Astrocyte of the spinal cord (primary cell): ENCODE results near the gene CTBP1.

ENCODE experiments used
- DNase-seq: peaks from one replicate; pipeline ENCODE4 v3.0.0; 2011; ENCODE audit warnings: low read depth, low spot score
- H3K4me3 ChIP-seq: 2 replicates; pipeline ENCODE4 v1.5.1; 2011; ENCODE audit warnings: low read depth, mild to moderate bottlenecking, low read length, moderate library complexity
- CTCF ChIP-seq: IDR thresholded peaks from 2 replicates; pipeline ENCODE4 v1.5.1; 2012; ENCODE audit warnings: low read depth, mild to moderate bottlenecking, low read length, inconsistent platforms
- in situ Hi-C: cut with HindIII; loops from 2 replicates; pipeline ENCODE4 v1.10.0; 2017; ENCODE audit warnings: low sequenced_read_pairs

The CTBP1 gene

DNA sequence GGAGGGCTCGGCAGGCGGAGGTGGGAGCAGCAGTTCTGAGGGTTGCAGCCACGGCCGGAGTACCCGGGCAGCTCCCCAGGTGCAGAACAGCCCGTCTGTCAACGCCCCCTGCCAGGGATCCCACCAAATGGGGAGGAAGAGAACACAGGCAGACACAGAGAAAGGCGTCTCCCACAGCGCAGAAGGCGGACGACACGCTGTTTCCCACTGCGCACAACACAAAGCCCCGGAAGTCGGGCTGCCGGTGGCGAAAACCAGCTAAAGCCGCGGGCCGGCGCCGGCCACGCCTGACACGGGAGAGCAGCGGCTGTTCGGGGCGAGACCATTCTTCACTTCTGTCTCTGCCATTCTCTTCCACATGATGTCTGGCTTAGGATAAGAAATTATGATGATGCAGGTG, 31.6 kb downstream of the CTBP1 start:
- no peak for TF ChIP-seq CTCF
- DNase-seq, result no peak
- H3K4me3 ChIP-seq, result no peak overlapping the region
- in situ Hi-C loops, result no loop called here

DNA sequence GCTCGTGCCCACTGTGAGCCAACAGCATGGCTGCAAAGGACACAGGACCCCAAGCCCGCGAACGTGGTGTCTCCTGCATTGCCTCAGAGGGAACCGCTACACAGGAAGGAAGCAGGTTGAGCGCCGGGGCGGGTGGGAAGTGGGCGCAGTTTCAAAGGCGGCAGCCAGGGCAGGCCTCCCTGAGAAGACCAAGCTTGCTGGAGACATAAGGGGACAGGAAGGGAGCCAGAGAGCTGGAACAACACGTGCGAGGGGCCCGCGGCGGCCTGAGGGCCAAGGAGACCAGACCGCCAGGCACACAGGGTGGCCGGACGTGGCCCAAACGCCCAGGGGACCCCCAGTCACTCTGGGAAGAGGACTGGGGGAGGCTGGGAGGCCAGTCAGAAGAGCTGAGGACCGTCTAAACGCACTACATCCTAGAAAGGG, 32.0 kb downstream of the CTBP1 start:
- in situ Hi-C loops, result no loop called here
- no peak overlapping the region for H3K4me3 ChIP-seq
- TF ChIP-seq CTCF, result no peak
- DNase-seq, result no peak

DNA sequence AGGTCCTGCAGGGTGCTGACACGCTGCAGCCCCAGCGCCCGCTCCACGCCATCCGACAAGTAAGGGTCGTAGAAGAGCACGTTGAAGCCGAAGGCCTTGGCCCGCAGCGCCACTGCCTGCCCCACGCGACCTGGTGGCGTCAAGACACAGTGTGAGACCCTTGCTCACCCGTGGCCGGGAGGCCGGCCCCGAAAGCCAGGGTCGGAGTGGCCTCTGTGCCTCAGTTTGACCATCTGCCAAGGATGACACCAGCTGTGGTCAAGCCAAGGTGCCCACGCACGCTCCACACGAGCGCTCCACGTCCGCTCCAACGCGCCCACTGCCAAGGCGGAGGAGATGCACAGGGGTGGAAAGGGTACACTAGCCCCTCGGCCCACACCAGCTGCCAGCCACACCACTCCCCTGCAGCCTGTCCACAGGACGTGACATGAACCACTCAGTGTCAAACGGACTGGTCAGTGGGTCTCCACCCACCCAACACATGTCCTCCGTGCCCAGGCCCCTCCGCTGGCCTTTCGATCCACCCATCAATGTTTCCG, 32.8 kb downstream of the CTBP1 start:
- in situ Hi-C loops, result no loop called here
- H3K4me3 ChIP-seq, result no peak overlapping the region

GRCh38 chr4:1215141-1216075, 33.5 kb downstream of the CTBP1 start:
- H3K4me3 ChIP-seq, result no peak overlapping the region
- in situ Hi-C loops, result no loop called here

More for the DNA sequence above, 32.8 kb downstream of the CTBP1 start:
- no peak for DNase-seq
- TF ChIP-seq CTCF, result no peak

DNA sequence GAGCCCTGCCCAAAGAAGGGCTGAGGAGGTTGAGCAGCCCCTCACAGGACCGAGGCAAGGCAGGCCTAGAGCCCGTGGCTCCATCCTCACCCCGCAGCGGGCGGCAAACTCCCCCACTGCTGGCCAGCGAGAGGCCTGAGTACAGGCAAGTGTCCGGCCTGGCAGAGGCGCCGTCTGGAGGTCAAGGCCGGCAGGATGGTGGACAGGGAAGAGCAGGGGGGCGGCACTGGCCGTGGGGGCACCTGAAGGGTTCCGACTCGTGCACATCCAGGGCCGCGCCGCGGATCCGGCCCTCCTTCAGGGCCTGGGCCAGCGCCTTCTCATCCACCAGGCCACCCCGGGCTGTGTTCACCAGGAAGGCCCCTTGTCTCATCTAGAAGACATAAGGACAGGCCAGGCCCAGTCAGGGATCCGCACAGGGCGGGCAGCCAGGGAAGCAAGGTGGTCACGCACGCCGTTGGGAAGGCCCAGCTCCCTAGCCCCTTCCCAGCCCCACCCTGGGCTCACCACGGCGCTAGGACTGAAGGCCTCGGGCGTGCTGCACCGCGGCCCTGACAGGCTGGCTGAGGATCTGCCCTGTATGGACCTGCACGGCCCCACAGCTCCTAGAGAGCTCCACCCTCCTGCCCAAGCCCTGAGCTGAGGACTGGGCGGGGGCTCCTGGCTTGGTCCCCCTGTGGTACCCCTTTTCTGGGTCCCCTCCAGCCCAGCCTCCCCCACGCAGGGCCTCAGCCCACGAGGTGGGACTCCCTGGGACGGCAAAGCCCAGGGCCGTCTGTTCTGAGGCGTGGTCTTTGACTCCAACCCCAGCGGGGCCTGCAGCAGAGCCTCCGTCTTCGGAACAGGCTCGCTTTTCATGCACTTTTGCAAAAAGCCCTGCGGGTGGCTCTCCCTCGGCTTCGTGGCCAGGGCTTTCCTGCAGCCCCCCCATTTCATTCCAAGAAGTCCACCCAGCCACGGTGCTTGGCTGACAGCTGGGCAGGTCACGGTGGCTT, 34.5 kb downstream of the CTBP1 start:
- in situ Hi-C loops, result no loop called here
- no peak for TF ChIP-seq CTCF
- no peak overlapping the region for H3K4me3 ChIP-seq
- DNase-seq, result no peak

More at GRCh38 chr4:1215141-1216075, 33.5 kb downstream of the CTBP1 start:
- no peak for TF ChIP-seq CTCF
- DNase-seq, result no peak

GRCh38 chr4:1213336-1213995, 35.5 kb downstream of the CTBP1 start:
- TF ChIP-seq CTCF, result no peak
- in situ Hi-C loops, result no loop called here
- DNase-seq, result no peak
- no peak overlapping the region for H3K4me3 ChIP-seq
